ENCODE results near the gene LRP6. TPM values are rescaled to one million over a fixed set of nuclear protein-coding genes. Genes with fewer than 3 reads are reported as not detected.

LRP6 gene
- total and polyA plus RNA-seq, 2 of the 13 experiments (the other 11 are each of a cell fraction or from before 2014, with no cell fraction given): 33.8 to 42.0 TPM

DNA sequence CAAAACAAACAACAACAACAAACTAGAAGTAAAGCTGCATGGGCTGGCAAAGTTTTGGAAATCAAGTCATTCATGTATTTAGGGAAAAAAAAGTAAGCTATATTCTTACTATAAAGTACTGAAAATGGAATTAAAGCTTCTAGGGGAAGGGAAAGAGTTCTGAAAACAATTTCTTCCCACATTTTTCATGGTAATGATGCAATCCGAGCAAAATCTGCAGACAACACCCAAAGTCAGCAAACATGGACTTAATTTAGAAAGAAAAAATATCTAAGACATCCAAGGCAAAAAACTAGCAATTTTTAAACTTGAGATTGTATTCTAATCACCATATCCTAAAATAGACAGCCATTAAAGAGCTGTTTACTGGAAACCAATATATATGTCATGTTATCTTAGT, 86.3 kb downstream of the LRP6 start:
- TF ChIP-seq KDM5B (CRISPR knock-in tag; IDR thresholded peaks at IDR 0.05; ENCODE audit: borderline replicate concordance) (no peak), RARA (CRISPR knock-in tag; IDR thresholded peaks at IDR 0.05) (no peak), ZNF343 (CRISPR knock-in tag; IDR thresholded peaks at IDR 0.05) (no peak), SETDB1 (CRISPR knock-in tag; IDR thresholded peaks at IDR 0.05; ENCODE audit: borderline replicate concordance) (no peak)
- POLR2A ChIA-PET: no interaction called here
- DNase-seq (ENCODE audit: low spot score): no peak
- H3K27ac ChIP-seq (ENCODE audit: extremely low read length, insufficient read depth, low read length): no peak overlapping the region
- H3K4me3 ChIP-seq (replicated peaks in 1 of 3; ENCODE audit: insufficient read depth in 1 of 3, low read depth in 2 of 3, low read length in 3 of 3): no peak overlapping the region
- no peaks in the 10 kb centered on the region for H3K9me3 ChIP-seq (ENCODE audit: low read length)
- H3K36me3 ChIP-seq (replicated peaks in 1 of 2; ENCODE audit: control insufficient read depth in 1 of 2, insufficient read depth in 2 of 2, low read length in 2 of 2): peaks cover 9 to 46% of the 10 kb centered on the region in 2 experiments
- 100% methylated on average over 1 of the region's 1 CpG for WGBS (ENCODE audit: low lambda C conversion rate)
- H3K79me2 ChIP-seq (ENCODE audit: insufficient read depth, low read length): peaks cover 5% of the 10 kb centered on the region
- CTCF ChIA-PET (ENCODE audit: low intra/inter-chr PET ratio, low total read pairs): no interaction called here
- no peaks in the 10 kb centered on the region for H4K20me1 ChIP-seq (ENCODE audit: insufficient read depth, low read length)
- in situ Hi-C loops (cut with HindIII; ENCODE audit: extremely low pct_ligation_motif_present, low pct_unique_long_range_greater_than_20kb): no loop called here
- H3K9ac ChIP-seq (ENCODE audit: insufficient read depth, low read depth, low read length): no peak overlapping the region
- 0 out of 2 replicates have a peak, but pooled peaks cover 5% of the 10 kb centered on the region for H3K4me1 ChIP-seq (ENCODE audit: insufficient read depth, low read length)
- no peak overlapping the region for H2AFZ ChIP-seq (ENCODE audit: low read length)
- no peaks in the 10 kb centered on the region for H3K27me3 ChIP-seq (ENCODE audit: control insufficient read depth in 1 of 2, insufficient read depth in 2 of 2, low read length in 2 of 2)
- H3K4me2 ChIP-seq (ENCODE audit: low read depth, low read length): no peak overlapping the region
- BruUV-seq (replicated peaks): no TSS peak
- no peak for FAIRE-seq
- ATAC-seq: no peak
- intact Hi-C loops (cut with micrococcal nuclease; ENCODE audit: unreplicated experiment): no loop called here

DNA sequence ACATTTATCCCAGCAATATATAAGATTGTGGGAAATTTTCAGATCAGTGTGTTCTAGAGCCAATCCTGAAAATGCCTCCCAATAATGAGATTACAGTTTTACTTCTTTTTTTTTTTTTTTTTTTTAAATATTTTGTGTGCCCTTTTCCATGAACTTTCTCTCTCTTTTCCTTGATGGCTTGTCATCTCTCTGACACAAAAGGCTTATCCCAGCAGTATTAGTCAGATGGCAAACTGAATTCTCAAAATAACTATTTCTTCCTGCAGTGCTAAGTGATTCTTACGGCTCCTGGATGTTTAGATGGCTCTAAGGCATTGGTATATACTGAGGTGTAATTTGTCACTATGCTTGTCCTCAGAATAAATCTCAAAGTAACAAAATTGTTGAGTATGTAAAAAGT, 86.7 kb downstream of the LRP6 start:
- intact Hi-C loops (cut with micrococcal nuclease; ENCODE audit: unreplicated experiment): no loop called here
- Histone ChIP-seq H3K79me2 (ENCODE audit: insufficient read depth, low read length) (peaks cover 5% of the 10 kb centered on the region), H2AFZ (ENCODE audit: low read length) (no peak overlapping the region), H3K4me2 (ENCODE audit: low read depth, low read length) (no peak overlapping the region), H3K4me1 (ENCODE audit: insufficient read depth, low read length) (0 out of 2 replicates have a peak, but pooled peaks cover 5% of the 10 kb centered on the region), H3K9ac (ENCODE audit: insufficient read depth, low read depth, low read length) (no peak overlapping the region), H3K36me3 (replicated peaks in 1 of 2; ENCODE audit: control insufficient read depth in 1 of 2, insufficient read depth in 2 of 2, low read length in 2 of 2) (peaks cover 9 to 42% of the 10 kb centered on the region in 2 experiments), H3K27me3 (ENCODE audit: control insufficient read depth in 1 of 2, insufficient read depth in 2 of 2, low read length in 2 of 2) (no peaks in the 10 kb centered on the region), H3K9me3 (ENCODE audit: low read length) (no peaks in the 10 kb centered on the region), H3K27ac (ENCODE audit: extremely low read length, insufficient read depth, low read length) (no peak overlapping the region), H3K4me3 (replicated peaks in 1 of 3; ENCODE audit: insufficient read depth in 1 of 3, low read depth in 2 of 3, low read length in 3 of 3) (no peak overlapping the region), H4K20me1 (ENCODE audit: insufficient read depth, low read length) (no peaks in the 10 kb centered on the region)
- ATAC-seq: no peak
- no peak for FAIRE-seq
- POLR2A ChIA-PET: no interaction called here
- WGBS (ENCODE audit: low lambda C conversion rate): 42% methylated on average over 1 of the region's 1 CpG
- TF ChIP-seq ZNF232 (CRISPR knock-in tag; IDR thresholded peaks at IDR 0.05; ENCODE audit: borderline replicate concordance): no peak
- TF ChIP-seq EHMT2 (IDR thresholded peaks at IDR 0.05; ENCODE audit: borderline replicate concordance, low read depth, low read length): no peak
- TF ChIP-seq SP4 (CRISPR knock-in tag; IDR thresholded peaks at IDR 0.05): no peak
- no peak for TF ChIP-seq RORA (CRISPR knock-in tag; IDR thresholded peaks at IDR 0.05)
- TF ChIP-seq HHEX (CRISPR knock-in tag; IDR thresholded peaks at IDR 0.05): no peak
- no peak for TF ChIP-seq MEIS1 (CRISPR knock-in tag; IDR thresholded peaks at IDR 0.05; ENCODE audit: borderline replicate concordance)
- TF ChIP-seq CCDC6 (CRISPR knock-in tag; IDR thresholded peaks at IDR 0.05): no peak
- no peak for TF ChIP-seq ZSCAN9 (CRISPR knock-in tag; IDR thresholded peaks at IDR 0.05; ENCODE audit: borderline replicate concordance)
- no peak for TF ChIP-seq ZNF253 (CRISPR knock-in tag; IDR thresholded peaks at IDR 0.05; ENCODE audit: borderline replicate concordance)
- TF ChIP-seq DNMT3B (CRISPR knock-in tag; conservative IDR thresholded peaks at IDR 0.05): no peak
- TF ChIP-seq, protein P1, sequence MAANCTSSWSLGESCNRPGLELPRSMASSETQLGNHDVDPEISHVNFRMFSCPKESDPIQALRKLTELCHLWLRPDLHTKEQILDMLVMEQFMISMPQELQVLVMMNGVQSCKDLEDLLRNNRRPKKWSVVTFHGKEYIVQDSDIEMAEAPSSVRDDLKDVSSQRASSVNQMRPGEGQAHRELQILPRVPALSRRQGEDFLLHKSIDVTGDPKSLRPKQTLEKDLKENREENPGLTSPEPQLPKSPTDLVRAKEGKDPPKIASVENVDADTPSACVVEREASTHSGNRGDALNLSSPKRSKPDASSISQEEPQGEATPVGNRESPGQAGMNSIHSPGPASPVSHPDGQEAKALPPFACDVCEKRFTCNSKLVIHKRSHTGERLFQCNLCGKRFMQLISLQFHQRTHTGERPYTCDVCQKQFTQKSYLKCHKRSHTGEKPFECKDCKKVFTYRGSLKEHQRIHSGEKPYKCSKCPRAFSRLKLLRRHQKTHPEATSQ (CRISPR knock-in tag; IDR thresholded peaks at IDR 0.05; ENCODE audit: borderline replicate concordance): no peak
- TF ChIP-seq ZNF878 (CRISPR knock-in tag; IDR thresholded peaks at IDR 0.05): no peak
- no peak for TF ChIP-seq ZNF83 (CRISPR knock-in tag; IDR thresholded peaks at IDR 0.05; ENCODE audit: borderline replicate concordance)
- TF ChIP-seq REXO4 (CRISPR knock-in tag; IDR thresholded peaks at IDR 0.05; ENCODE audit: borderline replicate concordance): no peak
- TF ChIP-seq ZNF143 (CRISPR knock-in tag; IDR thresholded peaks at IDR 0.05): no peak
- DNase-seq (ENCODE audit: low spot score): no peak
- in situ Hi-C loops (cut with HindIII; ENCODE audit: extremely low pct_ligation_motif_present, low pct_unique_long_range_greater_than_20kb): no loop called here
- CTCF ChIA-PET (ENCODE audit: low intra/inter-chr PET ratio, low total read pairs): no interaction called here
- no TSS peak for BruUV-seq (replicated peaks)

All from HepG2 (cell line).